B cell (primary cell): ENCODE measurements around the gene SCN4B. TPM values are rescaled to one million over a fixed set of nuclear protein-coding genes. Genes with fewer than 3 reads are reported as not detected.

Experiments used
- ATAC-seq: fragments of 200-7000 bp; cut with Tn5 transposase; one replicate; pipeline ENCODE4 v1.10.0; 2021; ENCODE audit warnings: low read depth, mild to moderate bottlenecking, moderate number of reproducible peaks, moderate library complexity
- CTCF ChIA-PET: fragments of 350-600 bp; sonication (Branson Sonifier 250); formaldehyde crosslinking; loops from one replicate; lab custom pipeline; 2021; ENCODE audit warnings: antibody characterized with exemption, inconsistent platforms; lab: Charles Lee
- POLR2A ChIA-PET: fragments of 350-600 bp; sonication (Branson Sonifier 250); formaldehyde crosslinking; loops from one replicate; lab custom pipeline; 2021; ENCODE audit warnings: antibody characterized with exemption; lab: Charles Lee
- DNase-seq: peaks from one replicate; pipeline ENCODE4 v3.0.0; 2013
- H2AFZ ChIP-seq: 2 replicates; pipeline ENCODE4 v1.6.1; 2012; ENCODE audit warnings: mild to moderate bottlenecking, low read depth, low read length; ENCODE audit not compliant: insufficient read depth, poor library complexity, severe bottlenecking
- H3K27ac ChIP-seq, 2 donors: 1 replicate in 1 of 2; 2 replicates in 1 of 2; pipeline ENCODE4 v1.5.1; 2012 to 2013; ENCODE audit warnings: low read length in 2 of 2, mild to moderate bottlenecking in 2 of 2, moderate library complexity in 1 of 2
- H3K27me3 ChIP-seq, 4 experiments: fragments of 200-600 bp in 1 of 4; sonication (generic) in 1 of 4; replicated peaks in 1 of 4; 1 replicate in 2 of 4; 2 replicates in 2 of 4; pipeline versions ENCODE4 v1.6.1 to v1.7.0; 2013 to 2016; ENCODE audit warnings: low read length in 3 of 4, mild to moderate bottlenecking in 2 of 4, mixed read lengths in 1 of 4, moderate library complexity in 1 of 4; ENCODE audit not compliant: insufficient read depth in 4 of 4, control insufficient read depth in 3 of 4; ENCODE audit errors: control extremely low read depth in 1 of 4
- H3K36me3 ChIP-seq, 2 experiments: replicated peaks in 1 of 2; 1 replicate in 1 of 2; 2 replicates in 1 of 2; pipeline versions ENCODE4 v1.6.1 to v1.7.1; 2013; ENCODE audit warnings: low read length in 1 of 2; ENCODE audit not compliant: insufficient read depth in 2 of 2, control insufficient read depth in 1 of 2; ENCODE audit errors: control extremely low read depth in 1 of 2, extremely low read depth in 1 of 2
- H3K4me1 ChIP-seq, 2 donors: fragments of 200-600 bp in 1 of 2; sonication (generic) in 1 of 2; 1 replicate in 1 of 2; 2 replicates in 1 of 2; pipeline versions ENCODE4 v1.5.1 to v1.6.1; 2013 to 2017; ENCODE audit warnings: low read length in 2 of 2; ENCODE audit not compliant: control insufficient read depth in 2 of 2, insufficient read depth in 2 of 2
- H3K4me2 ChIP-seq: replicated peaks from 2 replicates; pipeline ENCODE3; 2012; ENCODE audit warnings: mild to moderate bottlenecking, low read depth, low read length; ENCODE audit not compliant: poor library complexity, severe bottlenecking
- H3K4me3 ChIP-seq, 5 experiments: fragments of 200-600 bp in 1 of 5; sonication (generic) in 1 of 5; 1 replicate in 3 of 5; 2 replicates in 2 of 5; pipeline versions ENCODE4 v1.5.1 to v1.7.0; 2011 to 2016; ENCODE audit warnings: low read length in 4 of 5, mild to moderate bottlenecking in 4 of 5, low read depth in 2 of 5, control low read depth in 1 of 5, moderate library complexity in 1 of 5; ENCODE audit not compliant: insufficient read depth in 1 of 5; ENCODE audit errors: control extremely low read depth in 1 of 5, extremely low read depth in 1 of 5
- H3K79me2 ChIP-seq: fragments of 200-600 bp; sonication (generic); one replicate; pipeline ENCODE4 v1.6.0; 2016; ENCODE audit warnings: low read length; ENCODE audit not compliant: control insufficient read depth, insufficient read depth
- H3K9ac ChIP-seq: fragments of 200-600 bp; sonication (generic); 2 replicates; pipeline ENCODE4 v1.6.1; 2017; ENCODE audit warnings: mild to moderate bottlenecking, low read length, moderate library complexity
- H3K9me3 ChIP-seq, 3 donors: one replicate each; pipeline versions ENCODE4 v1.6.1 to v1.7.1; 2013; ENCODE audit warnings: low read length in 2 of 3; ENCODE audit not compliant: control insufficient read depth in 2 of 3, insufficient read depth in 1 of 3; ENCODE audit errors: control extremely low read depth in 1 of 3
- H4K20me1 ChIP-seq: 2 replicates; pipeline ENCODE4 v1.6.0; 2012; ENCODE audit warnings: mild to moderate bottlenecking, low read length; ENCODE audit not compliant: insufficient read depth, control insufficient read depth, poor library complexity, severe bottlenecking
- H3K27ac Mint-ChIP-seq: one replicate; pipeline ENCODE4 v1.8.0; 2021; ENCODE audit warnings: mixed read lengths
- H3K27me3 Mint-ChIP-seq: one replicate; pipeline ENCODE4 v1.8.0; 2021; ENCODE audit warnings: mixed read lengths
- H3K4me1 Mint-ChIP-seq: one replicate; pipeline ENCODE4 v1.8.0; 2021; ENCODE audit warnings: mixed read lengths
- H3K4me3 Mint-ChIP-seq: one replicate; pipeline ENCODE4 v1.8.0; 2021; ENCODE audit warnings: mixed read lengths
- H3K9me3 Mint-ChIP-seq: one replicate; pipeline ENCODE4 v1.8.0; 2022; ENCODE audit warnings: mixed read lengths; ENCODE audit not compliant: insufficient read depth
- EZH2 ChIP-seq: IDR thresholded peaks from 2 replicates; pipeline ENCODE4 v1.6.1; 2012; ENCODE audit warnings: borderline replicate concordance, low read depth, mild to moderate bottlenecking, moderate library complexity, low read length; ENCODE audit not compliant: insufficient read depth, poor library complexity, severe bottlenecking
- WGBS: methylation state at CpG from one replicate; pipeline ENCODE4 v1.1.5; 2013; ENCODE audit warnings: missing lambda C conversion rate; ENCODE audit not compliant: insufficient coverage; 5-methylcytosine and 5-hydroxymethylcytosine counted together
- intact Hi-C: fragments of 100-400 bp; cut with micrococcal nuclease; formaldehyde crosslinking; loops from one replicate; pipeline ENCODE4 v1.10.0; 2022
- polyA plus RNA-seq: library from polyadenylated mRNA; depleted of rRNA; stranded (reverse); fragments of >200 nt; gene quantifications from 2 replicates; pipeline ENCODE4 v1.2.3, GENCODE V29; 2012
- total RNA-seq, 2 donors: library from RNA; stranded (reverse); fragments of 120-200 nt in 1 of 2; gene quantifications; 1 replicate in 1 of 2; 2 replicates in 1 of 2; pipeline versions ENCODE4 v1.2.3 to v1.2.4, GENCODE V29; 2013 to 2022
- TF ChIP-seq, protein P1 (sequence below): fragments of 200-600 bp; IDR thresholded peaks from one replicate; pipeline ENCODE4 v1.8.0; 2022; ENCODE audit warnings: antibody characterized with exemption, mild to moderate bottlenecking

SCN4B gene
- total and polyA plus RNA-seq, 2 donors (not counting 1 experiment from before 2014, with no cell fraction given), result not detected

DNA sequence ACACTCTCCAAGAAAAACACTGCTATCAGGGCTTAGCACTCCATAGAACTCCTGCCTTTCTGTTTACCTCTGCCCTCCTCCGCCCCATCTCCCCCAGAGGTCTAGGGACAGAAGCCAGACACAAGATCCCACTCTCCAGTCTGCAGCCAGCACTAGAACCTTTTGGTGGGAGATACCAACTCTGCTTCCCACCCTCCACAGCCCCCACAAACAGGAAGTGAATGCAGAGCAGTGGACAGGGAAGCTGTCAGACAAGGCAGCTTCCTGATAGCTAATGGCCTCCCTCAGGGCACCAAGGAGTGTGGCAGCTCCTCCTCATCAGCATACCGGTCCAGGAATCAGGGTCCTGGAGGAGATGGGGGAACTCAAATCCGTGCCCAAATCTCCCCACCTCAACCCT lies 5.1 kb downstream of the SCN4B start:
- H3K4me3 Mint-ChIP-seq, result peak overlapping the region; percentile 10
- POLR2A ChIA-PET, result no interaction called here
- 100% methylated on average over 1 of the region's 3 CpGs for WGBS

DNA sequence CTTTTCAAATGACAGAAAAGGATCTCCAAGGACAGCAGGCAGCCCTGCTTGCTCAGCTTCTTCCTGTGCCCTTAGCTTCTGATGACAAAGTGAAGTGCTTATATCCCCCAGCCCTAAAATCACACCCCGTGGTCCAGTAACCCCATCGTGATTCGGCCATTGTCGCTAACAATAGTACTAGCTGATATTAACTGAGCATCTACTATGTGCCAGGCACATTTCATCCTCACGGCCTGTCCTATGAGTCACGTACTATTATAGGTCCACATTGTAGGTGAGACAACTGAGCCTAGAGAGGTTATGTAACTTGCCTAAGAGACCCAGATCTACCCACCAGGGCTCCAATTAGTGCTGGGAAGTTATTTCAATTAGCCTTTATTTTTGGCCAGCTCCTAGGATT lies 6.1 kb downstream of the SCN4B start:
- no peak for TF ChIP-seq EZH2
- TF ChIP-seq, protein P1, sequence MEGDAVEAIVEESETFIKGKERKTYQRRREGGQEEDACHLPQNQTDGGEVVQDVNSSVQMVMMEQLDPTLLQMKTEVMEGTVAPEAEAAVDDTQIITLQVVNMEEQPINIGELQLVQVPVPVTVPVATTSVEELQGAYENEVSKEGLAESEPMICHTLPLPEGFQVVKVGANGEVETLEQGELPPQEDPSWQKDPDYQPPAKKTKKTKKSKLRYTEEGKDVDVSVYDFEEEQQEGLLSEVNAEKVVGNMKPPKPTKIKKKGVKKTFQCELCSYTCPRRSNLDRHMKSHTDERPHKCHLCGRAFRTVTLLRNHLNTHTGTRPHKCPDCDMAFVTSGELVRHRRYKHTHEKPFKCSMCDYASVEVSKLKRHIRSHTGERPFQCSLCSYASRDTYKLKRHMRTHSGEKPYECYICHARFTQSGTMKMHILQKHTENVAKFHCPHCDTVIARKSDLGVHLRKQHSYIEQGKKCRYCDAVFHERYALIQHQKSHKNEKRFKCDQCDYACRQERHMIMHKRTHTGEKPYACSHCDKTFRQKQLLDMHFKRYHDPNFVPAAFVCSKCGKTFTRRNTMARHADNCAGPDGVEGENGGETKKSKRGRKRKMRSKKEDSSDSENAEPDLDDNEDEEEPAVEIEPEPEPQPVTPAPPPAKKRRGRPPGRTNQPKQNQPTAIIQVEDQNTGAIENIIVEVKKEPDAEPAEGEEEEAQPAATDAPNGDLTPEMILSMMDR, result no peak
- Histone ChIP-seq H3K27me3 (peaks cover 0 to 74% (median 27%) of the 10 kb centered on the region in 4 experiments), H3K27ac (no peak overlapping the region), H3K9ac (no peak overlapping the region), H2AFZ (no peak overlapping the region), H3K4me3 (no peak overlapping the region), H3K4me2 (no peak overlapping the region), H3K79me2 (no peaks in the 10 kb centered on the region), H4K20me1 (no peaks in the 10 kb centered on the region), H3K9me3 (no peaks in the 10 kb centered on the region), H3K4me1 (peaks cover 0 to 6% of the 10 kb centered on the region in 2 donors), H3K36me3 (no peaks in the 10 kb centered on the region)
- ATAC-seq (no peak), DNase-seq (no peak)
- intact Hi-C loops, result no loop called here
- Mint-ChIP-seq H3K9me3 (no peaks in the 10 kb centered on the region), H3K27me3 (peaks cover 78% of the 10 kb centered on the region), H3K4me3 (peak overlapping the region; percentile 87), H3K4me1 (peaks cover 7% of the 10 kb centered on the region), H3K27ac (peak overlapping the region; percentile 64)
- ChIA-PET POLR2A (no interaction called here), CTCF (interaction anchor here (0.7 to 8.7 kb wide), 3 partner anchors 25 to 543 kb away, joined by 3 to 96 read pairs (median 3); no protein-coding TSS in a partner anchor)
- 93% methylated on average over 4 of the region's 6 CpGs for WGBS

More for the DNA sequence above, 5.1 kb downstream of the SCN4B start:
- intact Hi-C loops, result no loop called here
- H3K9ac ChIP-seq, result no peak overlapping the region
- no peaks in the 10 kb centered on the region for H3K9me3 Mint-ChIP-seq
- peaks cover 0 to 77% (median 27%) of the 10 kb centered on the region in 4 experiments for H3K27me3 ChIP-seq
- no peak overlapping the region for H2AFZ ChIP-seq
- H3K36me3 ChIP-seq, result no peaks in the 10 kb centered on the region
- H3K9me3 ChIP-seq, result no peaks in the 10 kb centered on the region
- no peaks in the 10 kb centered on the region for H4K20me1 ChIP-seq
- ATAC-seq (no peak), DNase-seq (no peak)
- H3K79me2 ChIP-seq, result no peaks in the 10 kb centered on the region
- TF ChIP-seq, protein P1, result no peak
- no peak for TF ChIP-seq EZH2
- H3K27ac ChIP-seq, result no peak overlapping the region
- H3K4me1 ChIP-seq, result peaks cover 4 to 11% of the 10 kb centered on the region in 2 donors
- H3K4me2 ChIP-seq, result no peak overlapping the region
- H3K27me3 Mint-ChIP-seq, result peaks cover 68% of the 10 kb centered on the region
- no peak overlapping the region for H3K27ac Mint-ChIP-seq
- CTCF ChIA-PET, result interaction anchor here (0.9 to 8.7 kb wide), 2 partner anchors 24 to 542 kb away, joined by 3 to 96 read pairs; no protein-coding TSS in a partner anchor
- H3K4me3 ChIP-seq, result no peak overlapping the region
- peaks cover 7% of the 10 kb centered on the region for H3K4me1 Mint-ChIP-seq
